ENCODE measurements around the gene BACE2. TPM values are rescaled to one million over a fixed set of nuclear protein-coding genes. Genes with fewer than 3 reads are reported as not detected.

Gene BACE2
- total and polyA plus RNA-seq, 2 of the 4 experiments (the other 2 are of a cell fraction), result 17.0 to 35.5 TPM

DNA sequence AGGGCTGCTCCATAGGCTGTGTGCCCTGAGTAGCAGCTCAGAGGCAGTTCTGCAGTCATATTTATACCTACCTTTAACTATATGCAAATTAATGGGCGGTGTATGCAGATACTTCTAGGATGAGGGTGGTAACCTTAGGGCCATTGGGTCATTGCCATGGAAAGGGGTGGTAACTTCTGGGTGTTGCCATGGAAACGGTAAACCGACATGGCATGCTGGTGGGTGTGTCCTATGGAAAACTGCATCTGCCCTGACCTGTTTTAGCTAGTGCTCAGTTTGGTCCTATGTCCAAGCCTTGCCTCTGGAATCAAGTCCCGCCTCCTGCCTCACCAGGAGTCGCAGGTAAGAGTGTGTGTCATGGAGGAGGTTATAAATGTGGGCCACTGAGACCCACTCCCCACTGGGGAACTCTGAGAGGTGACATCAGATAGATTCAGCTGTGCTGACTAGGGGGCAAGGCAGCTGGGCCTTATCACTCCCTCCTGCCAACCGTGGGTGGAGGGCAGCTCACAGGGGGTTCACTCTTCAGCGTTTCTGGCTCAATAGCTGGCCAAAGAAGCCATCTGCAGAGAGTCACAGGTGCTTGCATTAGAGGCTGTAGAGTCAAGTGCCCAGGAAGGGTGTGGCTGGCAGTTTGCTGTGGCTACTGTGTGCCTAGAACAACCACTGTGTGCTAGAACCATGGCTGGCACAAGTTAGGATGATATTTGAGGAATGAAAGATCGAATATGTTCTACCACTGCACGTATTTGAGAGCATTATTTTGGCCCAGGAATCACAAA lies 19.0 kb downstream of the BACE2 start:
- no peak overlapping the region for H2AK9ac ChIP-seq (replicated peaks; ENCODE audit: low read depth, low read length, poor library complexity)
- dilution Hi-C loops (cut with HindIII; ENCODE audit: low sequenced_read_pairs, unreplicated experiment), result no loop called here
- no TSS peak for BruUV-seq (replicated peaks)
- no peak overlapping the region for H2BK20ac ChIP-seq (ENCODE audit: low read depth, low read length)
- no peak for ATAC-seq (ENCODE audit: low read depth)
- no peaks in the 10 kb centered on the region for H3K9me3 ChIP-seq (ENCODE audit: control insufficient read depth, insufficient read depth, low read length)
- in situ Hi-C loops (cut with MboI; ENCODE audit: low sequenced_read_pairs), result no loop called here
- no peak overlapping the region for H4K5ac ChIP-seq (ENCODE audit: low read depth, low read length)
- H3K9ac ChIP-seq (ENCODE audit: low read depth, low read length), result no peak overlapping the region
- no peak overlapping the region for H3K4me3 ChIP-seq (ENCODE audit: insufficient read depth, low read depth, low read length)
- no peak overlapping the region for H3K56ac ChIP-seq (ENCODE audit: extremely low read depth, insufficient read depth, low read length)
- POLR2A ChIA-PET (ENCODE audit: unreplicated experiment), result no interaction called here
- H2AK5ac ChIP-seq (ENCODE audit: low read depth, low read length), result no peak overlapping the region
- H4K8ac ChIP-seq (ENCODE audit: low read depth in 2 of 2, low read length in 2 of 2), result no peak overlapping the region
- peaks cover 3% of the 10 kb centered on the region for H3K4me1 ChIP-seq (ENCODE audit: control insufficient read depth, insufficient read depth, low read length)
- no peak for DNase-seq
- H3K9me1 ChIP-seq (ENCODE audit: insufficient read depth, low read length), result no peaks in the 10 kb centered on the region
- intact Hi-C loops (cut with micrococcal nuclease), result no loop called here
- H3K14ac ChIP-seq (replicated peaks; ENCODE audit: low read depth, low read length), result no peak overlapping the region
- H2AFZ ChIP-seq (replicated peaks; ENCODE audit: low read length, poor library complexity), result no peak overlapping the region
- H3K4ac ChIP-seq (ENCODE audit: low read depth, low read length), result no peak overlapping the region
- H3K23ac ChIP-seq (ENCODE audit: low read depth, low read length), result no peak overlapping the region
- no peak overlapping the region for H4K91ac ChIP-seq (ENCODE audit: insufficient read depth, low read depth, low read length)
- TF ChIP-seq, protein P1, sequence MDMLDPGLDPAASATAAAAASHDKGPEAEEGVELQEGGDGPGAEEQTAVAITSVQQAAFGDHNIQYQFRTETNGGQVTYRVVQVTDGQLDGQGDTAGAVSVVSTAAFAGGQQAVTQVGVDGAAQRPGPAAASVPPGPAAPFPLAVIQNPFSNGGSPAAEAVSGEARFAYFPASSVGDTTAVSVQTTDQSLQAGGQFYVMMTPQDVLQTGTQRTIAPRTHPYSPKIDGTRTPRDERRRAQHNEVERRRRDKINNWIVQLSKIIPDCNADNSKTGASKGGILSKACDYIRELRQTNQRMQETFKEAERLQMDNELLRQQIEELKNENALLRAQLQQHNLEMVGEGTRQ (IDR thresholded peaks at IDR 0.05; ENCODE audit: low read depth, low read length), result no peak
- TF ChIP-seq MAFK (IDR thresholded peaks at IDR 0.05; ENCODE audit: low read depth, low read length) (no peak), MXI1 (IDR thresholded peaks at IDR 0.05; ENCODE audit: borderline replicate concordance, low read depth, low read length) (no peak), FOS (IDR thresholded peaks at IDR 0.05; ENCODE audit: low read depth, low read length) (no peak), RFX5 (IDR thresholded peaks at IDR 0.05; ENCODE audit: low read depth, low read length) (no peak), SMC3 (IDR thresholded peaks at IDR 0.05; ENCODE audit: low read depth, low read length) (no peak), BHLHE40 (IDR thresholded peaks at IDR 0.05; ENCODE audit: low read depth, low read length) (no peak), CHD1 (IDR thresholded peaks at IDR 0.05; ENCODE audit: low read depth, low read length) (no peak), MAZ (IDR thresholded peaks at IDR 0.05; ENCODE audit: borderline replicate concordance, low read depth, low read length) (no peak), CEBPB (IDR thresholded peaks at IDR 0.05; ENCODE audit: low read depth, low read length) (no peak), POLR2A (IDR thresholded peaks at IDR 0.05; ENCODE audit: low read depth, low read length) (no peak)
- TF ChIP-seq, protein P2, sequence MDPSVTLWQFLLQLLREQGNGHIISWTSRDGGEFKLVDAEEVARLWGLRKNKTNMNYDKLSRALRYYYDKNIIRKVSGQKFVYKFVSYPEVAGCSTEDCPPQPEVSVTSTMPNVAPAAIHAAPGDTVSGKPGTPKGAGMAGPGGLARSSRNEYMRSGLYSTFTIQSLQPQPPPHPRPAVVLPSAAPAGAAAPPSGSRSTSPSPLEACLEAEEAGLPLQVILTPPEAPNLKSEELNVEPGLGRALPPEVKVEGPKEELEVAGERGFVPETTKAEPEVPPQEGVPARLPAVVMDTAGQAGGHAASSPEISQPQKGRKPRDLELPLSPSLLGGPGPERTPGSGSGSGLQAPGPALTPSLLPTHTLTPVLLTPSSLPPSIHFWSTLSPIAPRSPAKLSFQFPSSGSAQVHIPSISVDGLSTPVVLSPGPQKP (IDR thresholded peaks at IDR 0.05; ENCODE audit: borderline replicate concordance, low read depth, low read length), result no peak
- TF ChIP-seq, protein P3, sequence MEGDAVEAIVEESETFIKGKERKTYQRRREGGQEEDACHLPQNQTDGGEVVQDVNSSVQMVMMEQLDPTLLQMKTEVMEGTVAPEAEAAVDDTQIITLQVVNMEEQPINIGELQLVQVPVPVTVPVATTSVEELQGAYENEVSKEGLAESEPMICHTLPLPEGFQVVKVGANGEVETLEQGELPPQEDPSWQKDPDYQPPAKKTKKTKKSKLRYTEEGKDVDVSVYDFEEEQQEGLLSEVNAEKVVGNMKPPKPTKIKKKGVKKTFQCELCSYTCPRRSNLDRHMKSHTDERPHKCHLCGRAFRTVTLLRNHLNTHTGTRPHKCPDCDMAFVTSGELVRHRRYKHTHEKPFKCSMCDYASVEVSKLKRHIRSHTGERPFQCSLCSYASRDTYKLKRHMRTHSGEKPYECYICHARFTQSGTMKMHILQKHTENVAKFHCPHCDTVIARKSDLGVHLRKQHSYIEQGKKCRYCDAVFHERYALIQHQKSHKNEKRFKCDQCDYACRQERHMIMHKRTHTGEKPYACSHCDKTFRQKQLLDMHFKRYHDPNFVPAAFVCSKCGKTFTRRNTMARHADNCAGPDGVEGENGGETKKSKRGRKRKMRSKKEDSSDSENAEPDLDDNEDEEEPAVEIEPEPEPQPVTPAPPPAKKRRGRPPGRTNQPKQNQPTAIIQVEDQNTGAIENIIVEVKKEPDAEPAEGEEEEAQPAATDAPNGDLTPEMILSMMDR (conservative IDR thresholded peaks at IDR 0.05; ENCODE audit: low read depth, low read length), result no peak
- H3K27me3 ChIP-seq (ENCODE audit: control insufficient read depth, insufficient read depth, low read length), result no peaks in the 10 kb centered on the region
- CTCF ChIA-PET, result no interaction called here
- no peaks in the 10 kb centered on the region for H3K79me1 ChIP-seq (ENCODE audit: low read depth in 1 of 2, low read length in 2 of 2)
- H3K36me3 ChIP-seq (ENCODE audit: control insufficient read depth, insufficient read depth, low read length), result no peaks in the 10 kb centered on the region
- H2BK5ac ChIP-seq (ENCODE audit: low read depth, low read length, poor library complexity, severe bottlenecking), result no peak overlapping the region
- no peak overlapping the region for H3K18ac ChIP-seq (ENCODE audit: low read depth, low read length)
- no peak overlapping the region for H3K4me2 ChIP-seq (ENCODE audit: low read depth, low read length)
- H2BK120ac ChIP-seq (ENCODE audit: low read depth, low read length), result no peak overlapping the region
- no peaks in the 10 kb centered on the region for H4K20me1 ChIP-seq (ENCODE audit: insufficient read depth, low read length)
- WGBS, 2 experiments (ENCODE audit: extremely low coverage in 2 of 2, insufficient read length in 1 of 2), result 80% methylated on average over 1 of the region's 9 CpGs; no CpG with 5 or more reads in 1 of the 2 experiments
- H2BK15ac ChIP-seq (ENCODE audit: low read depth, low read length), result no peak overlapping the region
- no peak overlapping the region for H3K27ac ChIP-seq (ENCODE audit: insufficient read depth, low read length)

All from IMR-90 (cell line).